ENCODE measurements around the gene PKD1L1.

The PKD1L1 gene

DNA sequence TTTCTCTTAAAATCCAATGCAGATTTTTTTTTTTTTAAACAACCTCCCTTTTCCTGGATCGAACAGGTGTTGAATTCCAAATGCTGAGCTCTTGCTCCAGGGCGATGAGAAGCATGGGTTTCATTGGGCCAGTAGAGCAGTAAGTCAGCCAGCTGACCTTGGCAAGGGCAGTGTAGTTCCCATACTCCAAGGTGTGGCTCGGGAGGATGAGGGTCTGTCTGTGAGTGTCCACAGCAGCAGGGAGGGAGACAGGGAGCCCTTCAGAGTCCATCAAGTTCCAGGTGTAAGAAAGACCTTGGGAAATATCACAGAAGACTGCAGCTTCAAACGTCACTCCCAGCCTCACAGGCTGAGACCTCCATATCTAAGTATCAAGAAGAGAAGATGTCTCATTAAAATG, 50.4 kb downstream of the PKD1L1 start:
- no peak for FAIRE-seq

GRCh38 chr7:47896809-47897423, 51.4 kb downstream of the PKD1L1 start:
- FAIRE-seq = no peak

DNA sequence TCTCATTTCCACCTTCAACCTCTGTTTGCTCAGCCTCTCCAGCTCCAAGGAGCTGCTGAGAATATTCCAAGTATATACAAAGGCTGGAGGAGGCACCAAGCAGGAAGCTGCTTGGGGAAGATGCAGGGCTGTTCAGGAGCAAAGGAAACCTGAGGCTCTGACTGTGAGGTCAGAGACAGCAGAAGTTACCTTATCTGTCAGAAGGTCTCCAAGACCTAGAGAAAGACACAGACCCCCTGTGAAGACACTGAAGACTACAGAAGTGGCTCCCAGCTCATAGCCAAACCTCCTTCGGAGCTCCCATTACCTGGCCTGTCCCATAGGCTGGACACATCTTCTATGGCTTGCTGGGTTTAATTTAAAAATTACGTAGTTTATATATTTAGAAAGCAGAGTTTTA, 53.2 kb downstream of the PKD1L1 start:
- no peak for FAIRE-seq

GRCh38 chr7:47893721-47894365, 54.4 kb downstream of the PKD1L1 start:
- FAIRE-seq = no peak

DNA sequence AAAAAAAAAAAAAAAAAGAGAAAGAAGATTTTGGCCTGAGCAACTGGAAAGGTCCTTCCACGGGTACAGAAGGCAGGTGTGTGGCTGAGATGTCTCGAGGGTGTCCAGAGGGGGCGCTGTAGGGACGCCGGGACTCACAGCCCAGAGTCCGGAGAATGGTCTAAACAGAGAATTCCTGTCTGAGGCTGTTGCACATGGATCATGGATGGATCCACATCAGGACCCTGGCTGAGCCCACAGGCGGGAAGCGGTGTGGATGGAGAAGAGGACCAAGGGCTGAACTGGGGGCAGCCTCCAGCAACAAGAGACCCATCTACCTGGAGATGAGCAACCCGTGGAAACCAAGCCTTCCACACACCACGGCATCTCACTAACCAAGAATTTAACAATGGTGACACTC, 55.0 kb downstream of the PKD1L1 start:
- FAIRE-seq = no peak

GRCh38 chr7:47890606-47891005, 57.7 kb downstream of the PKD1L1 start:
- FAIRE-seq = no peak

DNA sequence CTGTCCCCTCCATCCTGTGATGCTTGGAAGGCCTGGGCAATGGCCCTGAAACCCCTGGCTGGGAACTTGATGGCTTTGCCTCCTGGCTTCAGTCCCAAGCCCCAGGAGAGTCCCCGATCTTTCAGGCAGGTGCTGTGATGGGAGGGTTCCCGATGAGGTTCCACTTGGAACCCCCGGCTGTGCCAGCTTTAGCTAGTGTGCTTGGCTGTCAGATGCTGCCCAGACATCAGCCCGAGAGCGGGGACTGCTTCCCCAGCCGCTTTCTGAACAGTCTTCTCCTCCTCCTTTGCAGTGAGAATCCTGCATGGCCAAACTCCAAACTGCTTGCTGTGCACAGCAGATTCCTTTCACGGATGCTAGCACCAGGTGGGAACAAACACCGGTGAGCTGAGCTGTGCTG, 58.1 kb downstream of the PKD1L1 start:
- FAIRE-seq = no peak

GRCh38 chr7:47889723-47890122, 58.5 kb downstream of the PKD1L1 start:
- FAIRE-seq = no peak

DNA sequence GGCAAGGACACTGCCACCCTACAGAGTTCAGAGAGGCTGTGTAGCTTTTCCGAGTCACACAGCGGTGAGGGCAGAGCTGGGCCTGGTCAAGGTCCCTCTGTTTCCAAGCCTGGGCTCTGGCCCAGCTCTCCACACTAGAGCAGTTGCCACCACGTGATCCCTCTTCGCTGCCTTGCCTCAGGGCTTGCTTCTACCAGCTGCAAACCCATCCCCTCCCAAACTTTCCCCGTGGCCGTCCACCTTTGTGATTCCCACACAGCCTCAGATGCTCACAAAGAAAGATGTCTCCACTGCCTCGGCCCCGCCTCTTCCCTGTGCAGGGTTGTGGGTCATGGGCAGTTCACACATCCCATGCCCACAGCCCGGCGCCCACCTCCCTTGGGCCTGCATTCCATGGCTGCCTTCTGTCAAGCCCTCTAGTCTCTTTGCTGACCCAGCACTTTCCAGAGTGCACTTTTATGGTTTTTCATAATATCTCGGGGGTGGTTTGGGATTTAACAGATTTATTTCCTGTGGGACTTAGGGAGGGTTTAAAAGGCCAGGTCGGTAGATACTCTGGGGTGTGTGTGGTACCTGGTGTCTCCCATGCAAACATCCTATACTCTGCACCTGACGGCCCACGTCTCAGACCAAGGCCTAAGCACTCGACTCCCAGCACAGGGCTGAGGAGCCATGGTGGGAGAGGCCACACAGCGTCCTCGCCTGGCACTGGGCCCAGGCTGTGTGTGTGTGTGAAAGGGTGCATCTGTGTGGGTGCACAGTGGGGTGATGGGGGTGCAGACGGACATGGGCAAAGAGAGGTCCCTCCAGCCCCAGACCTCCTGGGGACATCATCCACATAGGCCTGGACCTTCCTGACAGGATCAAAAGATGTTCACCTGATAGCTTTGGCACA, 59.6 kb downstream of the PKD1L1 start:
- FAIRE-seq = no peak

GRCh38 chr7:47887016-47887640, 61.1 kb downstream of the PKD1L1 start:
- no peak for FAIRE-seq

DNA sequence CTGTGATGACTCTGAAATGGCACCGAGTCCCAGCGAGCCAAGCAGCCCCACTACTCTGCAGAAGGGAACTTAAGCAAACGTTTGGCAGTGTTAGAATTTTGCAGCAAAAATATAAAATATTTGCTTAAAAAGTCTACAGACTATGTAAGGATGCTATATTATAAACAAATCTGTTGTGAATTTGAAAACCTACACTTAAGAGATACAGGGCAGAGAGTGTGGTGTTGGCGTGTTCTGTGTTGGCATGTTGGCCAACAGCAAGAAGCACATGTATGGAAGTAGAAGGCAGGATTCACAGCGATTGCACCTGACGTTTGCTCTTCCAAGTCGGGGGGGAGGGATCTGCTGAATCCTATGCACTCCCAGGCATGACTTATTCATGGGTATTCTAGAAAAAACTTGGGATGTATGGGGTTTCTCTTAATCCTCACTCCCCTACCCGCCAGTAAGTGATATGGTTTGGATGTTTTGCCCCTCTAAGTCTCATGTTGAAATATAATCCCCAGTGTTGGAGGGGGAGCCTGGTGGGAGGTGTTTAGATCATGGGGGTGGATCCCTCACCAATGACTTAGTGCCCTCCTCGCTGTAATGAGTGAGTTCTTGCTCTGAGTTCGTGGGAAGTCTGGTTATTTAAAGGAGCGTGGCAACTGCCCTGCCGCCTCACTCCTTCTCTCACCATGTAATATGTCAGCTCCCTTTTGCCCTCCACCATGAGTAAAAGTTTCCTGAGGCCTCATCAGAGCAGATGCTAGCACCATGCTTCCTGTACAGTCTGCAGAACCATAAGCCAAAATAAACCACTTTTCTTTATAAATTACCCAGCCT, 62.1 kb downstream of the PKD1L1 start:
- FAIRE-seq = no peak

GRCh38 chr7:47885309-47885986, 62.8 kb downstream of the PKD1L1 start:
- no peak for FAIRE-seq

DNA sequence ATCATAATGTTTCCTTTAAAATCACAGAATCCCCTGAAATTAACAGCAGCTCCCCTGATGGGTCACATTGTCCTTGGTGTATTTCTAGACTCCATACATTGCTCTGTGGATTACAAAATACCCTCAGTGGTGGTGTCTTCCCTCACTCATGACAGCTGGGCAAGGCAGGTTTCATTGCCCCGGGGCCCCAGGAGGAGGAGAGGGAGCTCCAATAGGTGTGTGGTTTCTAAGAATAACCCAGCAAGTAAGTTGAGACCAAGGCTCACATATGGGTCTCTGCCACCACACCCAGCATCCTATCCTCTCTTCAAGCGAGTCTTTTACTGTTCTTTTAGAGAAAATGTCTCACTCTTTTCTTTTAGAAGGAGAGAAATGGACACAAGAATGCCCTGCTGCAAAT, 63.6 kb downstream of the PKD1L1 start:
- FAIRE-seq = no peak

GRCh38 chr7:47882635-47883034, 65.6 kb downstream of the PKD1L1 start:
- no peak for FAIRE-seq

DNA sequence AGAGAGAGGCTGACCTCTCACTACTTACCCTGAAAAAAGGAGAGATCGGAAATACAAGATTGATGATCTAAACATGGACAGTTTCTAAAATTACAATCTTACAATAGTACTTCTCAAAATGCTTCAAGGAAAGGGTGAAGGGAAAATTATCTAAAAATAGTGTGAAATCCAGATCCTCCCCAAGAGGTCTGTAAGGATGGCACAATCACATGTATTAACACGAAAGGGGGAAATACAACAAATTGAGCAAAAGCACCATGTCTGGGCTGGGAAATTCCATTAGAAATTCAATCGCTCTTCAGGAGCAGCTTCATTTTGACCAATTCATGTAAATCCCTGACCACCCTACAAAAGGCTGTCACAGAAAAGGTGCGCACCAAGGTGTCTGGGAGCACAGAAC, 67.0 kb downstream of the PKD1L1 start:
- no peak for FAIRE-seq

DNA sequence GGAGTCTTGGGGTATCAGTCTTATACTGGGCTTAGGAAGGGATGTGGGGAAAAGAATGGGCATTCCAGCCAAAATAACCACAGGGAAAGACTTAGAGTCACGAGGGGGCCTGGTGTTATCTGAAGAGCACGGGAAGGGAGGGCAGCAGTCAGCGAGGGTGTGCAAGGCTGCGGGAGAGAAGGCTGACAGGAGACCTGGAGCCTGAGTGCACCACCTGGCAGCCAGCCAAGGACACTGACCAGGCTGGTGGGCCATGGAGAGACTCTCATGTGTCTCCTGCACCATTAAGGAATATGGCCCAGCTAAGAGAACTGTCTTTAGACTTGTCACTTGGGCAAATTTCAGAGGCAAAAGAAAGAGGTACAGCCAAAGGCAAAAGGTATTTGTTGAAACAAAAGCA, 69.6 kb downstream of the PKD1L1 start:
- no peak for FAIRE-seq

DNA sequence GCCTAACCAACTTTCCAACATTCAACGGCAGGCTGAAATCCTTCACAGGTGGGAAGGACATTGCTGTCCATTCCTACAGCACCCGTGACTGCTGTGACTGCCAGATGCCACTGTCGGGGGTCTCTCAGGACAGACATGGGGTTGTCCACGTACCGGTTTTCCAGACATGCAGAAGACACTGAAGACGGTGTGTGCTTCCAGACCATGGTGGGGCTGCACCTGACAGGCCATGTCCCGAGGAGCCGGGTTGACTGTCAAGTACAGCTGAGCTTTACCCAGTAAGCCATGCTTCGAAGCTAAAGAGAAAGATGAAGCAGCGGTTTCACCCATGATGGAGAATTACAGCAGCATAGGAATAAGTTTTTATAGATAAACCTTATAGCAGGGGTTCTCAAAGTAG, 70.9 kb downstream of the PKD1L1 start:
- FAIRE-seq = no peak

- FAIRE-seq = no peak
Measured at GRCh38 chr7:47875998-47876744, 72.1 kb downstream of the PKD1L1 start.

DNA sequence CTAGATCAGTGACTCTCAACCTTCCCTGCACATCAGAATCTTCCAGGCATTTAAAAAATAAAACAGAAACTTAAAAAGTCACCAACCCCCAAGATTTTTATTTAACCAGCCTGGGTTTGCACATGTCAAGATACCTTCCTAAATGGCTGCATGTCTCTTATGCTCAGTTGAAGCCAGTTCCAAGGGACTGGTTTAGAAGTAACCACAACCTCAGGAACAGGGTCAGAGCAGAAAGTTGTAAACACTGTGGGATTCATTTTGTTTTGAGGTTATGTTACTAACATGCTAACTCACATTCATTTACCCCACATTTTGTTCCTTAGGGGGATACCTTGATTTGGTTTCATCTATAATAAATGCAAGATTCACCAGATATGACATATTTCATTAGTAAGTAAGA, 72.9 kb downstream of the PKD1L1 start:
- FAIRE-seq = no peak

DNA sequence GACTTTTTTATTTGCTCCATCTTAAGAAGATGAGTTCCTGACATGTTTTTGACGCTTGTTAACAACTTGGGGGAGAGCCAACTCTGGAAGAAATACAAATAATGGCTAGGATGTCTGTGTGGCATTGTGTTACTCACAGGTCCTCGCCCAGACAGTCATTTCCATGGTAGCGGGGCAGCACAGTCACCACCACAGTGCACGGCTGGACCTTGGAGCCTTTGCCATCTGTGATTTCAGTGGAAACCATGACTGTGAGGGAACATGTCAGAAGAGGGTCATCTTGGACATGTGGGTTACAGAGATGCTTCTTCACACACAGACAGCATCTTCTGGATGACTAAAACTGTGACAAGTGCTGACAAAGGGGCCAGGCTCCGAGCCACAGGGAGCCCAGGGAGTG, 74.5 kb downstream of the PKD1L1 start:
- FAIRE-seq = no peak

DNA sequence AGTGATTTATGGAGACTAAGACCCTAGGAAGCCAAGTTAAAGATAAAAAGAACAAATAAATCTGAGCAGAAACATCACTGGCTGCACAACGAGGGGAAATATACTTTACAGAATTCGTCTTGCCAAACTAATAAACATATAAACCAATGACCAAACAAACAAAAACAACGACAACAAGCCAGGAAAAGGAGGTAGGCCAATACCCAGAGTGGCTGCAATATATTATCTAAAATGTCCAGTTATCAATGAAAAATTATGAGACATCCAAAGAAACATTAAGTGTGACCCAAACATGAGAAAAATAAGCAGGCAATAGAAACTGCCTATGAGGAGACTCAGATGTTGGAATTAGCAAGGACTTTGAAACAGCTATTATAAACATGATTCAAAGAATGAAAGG, 81.0 kb downstream of the PKD1L1 start:
- no peak for FAIRE-seq
